ENCODE results near the gene FCHO1. TPM values are rescaled to one million over a fixed set of nuclear protein-coding genes. Genes with fewer than 3 reads are reported as not detected.

FCHO1 gene
- total RNA-seq, 4 donors from 2014 or later = 2.3 to 41.3 (median 5.3) TPM

DNA sequence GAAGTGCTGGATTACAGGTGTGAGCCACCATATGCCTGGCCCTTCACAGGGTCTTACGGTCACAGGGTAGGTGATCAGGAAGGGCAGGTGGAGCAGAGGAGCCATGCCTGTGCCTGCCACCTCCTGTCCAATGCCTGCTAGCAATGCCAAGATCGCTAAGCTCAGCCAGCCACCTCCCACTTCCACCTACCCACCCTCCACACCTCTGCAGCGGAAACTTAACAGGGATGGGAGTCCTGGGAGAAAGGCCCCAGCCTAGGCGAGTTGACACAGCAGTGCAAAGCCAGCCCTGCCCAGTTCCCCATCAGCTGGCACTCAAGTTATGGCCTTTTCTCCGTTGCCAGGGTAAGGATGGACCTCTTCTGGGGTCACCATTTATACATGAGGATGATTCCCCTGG lies 15.9 kb upstream of the FCHO1 start:
- H3K36me3 ChIP-seq = peaks cover 0 to 63% (median 0%) of the 10 kb centered on the region in 3 donors
- H3K9me3 ChIP-seq = no peaks in the 10 kb centered on the region

DNA sequence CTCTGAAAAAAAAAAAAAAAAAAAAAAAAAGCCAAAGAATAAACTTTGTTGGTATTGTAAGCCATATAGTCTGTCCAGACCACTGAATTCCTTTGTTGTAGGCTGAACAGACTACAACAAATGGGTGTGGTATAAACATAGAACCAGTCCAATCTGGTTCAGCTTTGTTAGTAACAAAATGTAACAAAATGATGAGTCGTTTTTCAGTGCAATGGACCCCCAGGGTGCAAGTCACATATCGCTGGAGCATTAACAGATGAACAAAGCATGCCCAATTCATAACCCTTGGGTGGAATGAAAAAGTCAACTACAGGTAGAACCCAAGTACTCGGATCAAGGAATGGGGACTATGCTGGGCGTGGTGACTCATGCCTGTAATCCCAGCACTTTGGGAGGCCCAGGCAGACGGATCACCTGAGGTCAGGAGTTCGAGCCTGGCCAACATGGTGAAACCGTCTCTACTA lies 13.6 kb upstream of the FCHO1 start:
- DNase-seq = no peak
- Histone ChIP-seq H3K27me3 (no peaks in the 10 kb centered on the region), H3K27ac (no peak overlapping the region), H3K9me3 (no peaks in the 10 kb centered on the region), H3K4me3 (no peak overlapping the region), H3K36me3 (peaks cover 0 to 42% (median 0%) of the 10 kb centered on the region in 3 donors), H3K4me1 (peaks cover 0 to 11% (median 0%) of the 10 kb centered on the region in 4 donors)
- TF ChIP-seq, protein P1, sequence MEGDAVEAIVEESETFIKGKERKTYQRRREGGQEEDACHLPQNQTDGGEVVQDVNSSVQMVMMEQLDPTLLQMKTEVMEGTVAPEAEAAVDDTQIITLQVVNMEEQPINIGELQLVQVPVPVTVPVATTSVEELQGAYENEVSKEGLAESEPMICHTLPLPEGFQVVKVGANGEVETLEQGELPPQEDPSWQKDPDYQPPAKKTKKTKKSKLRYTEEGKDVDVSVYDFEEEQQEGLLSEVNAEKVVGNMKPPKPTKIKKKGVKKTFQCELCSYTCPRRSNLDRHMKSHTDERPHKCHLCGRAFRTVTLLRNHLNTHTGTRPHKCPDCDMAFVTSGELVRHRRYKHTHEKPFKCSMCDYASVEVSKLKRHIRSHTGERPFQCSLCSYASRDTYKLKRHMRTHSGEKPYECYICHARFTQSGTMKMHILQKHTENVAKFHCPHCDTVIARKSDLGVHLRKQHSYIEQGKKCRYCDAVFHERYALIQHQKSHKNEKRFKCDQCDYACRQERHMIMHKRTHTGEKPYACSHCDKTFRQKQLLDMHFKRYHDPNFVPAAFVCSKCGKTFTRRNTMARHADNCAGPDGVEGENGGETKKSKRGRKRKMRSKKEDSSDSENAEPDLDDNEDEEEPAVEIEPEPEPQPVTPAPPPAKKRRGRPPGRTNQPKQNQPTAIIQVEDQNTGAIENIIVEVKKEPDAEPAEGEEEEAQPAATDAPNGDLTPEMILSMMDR (IDR thresholded peaks at IDR 0.05) = no peak
- no peak for TF ChIP-seq POLR2A (IDR thresholded peaks at IDR 0.05)

More for the DNA sequence above, 15.9 kb upstream of the FCHO1 start:
- H3K4me3 ChIP-seq = no peak overlapping the region
- no peak for TF ChIP-seq POLR2A (IDR thresholded peaks at IDR 0.05)
- TF ChIP-seq, protein P1 (IDR thresholded peaks at IDR 0.05) = no peak
- no peaks in the 10 kb centered on the region for H3K27me3 ChIP-seq
- peaks cover 0 to 11% (median 0%) of the 10 kb centered on the region in 4 donors for H3K4me1 ChIP-seq
- no peak overlapping the region for H3K27ac ChIP-seq
- DNase-seq = no peak

DNA sequence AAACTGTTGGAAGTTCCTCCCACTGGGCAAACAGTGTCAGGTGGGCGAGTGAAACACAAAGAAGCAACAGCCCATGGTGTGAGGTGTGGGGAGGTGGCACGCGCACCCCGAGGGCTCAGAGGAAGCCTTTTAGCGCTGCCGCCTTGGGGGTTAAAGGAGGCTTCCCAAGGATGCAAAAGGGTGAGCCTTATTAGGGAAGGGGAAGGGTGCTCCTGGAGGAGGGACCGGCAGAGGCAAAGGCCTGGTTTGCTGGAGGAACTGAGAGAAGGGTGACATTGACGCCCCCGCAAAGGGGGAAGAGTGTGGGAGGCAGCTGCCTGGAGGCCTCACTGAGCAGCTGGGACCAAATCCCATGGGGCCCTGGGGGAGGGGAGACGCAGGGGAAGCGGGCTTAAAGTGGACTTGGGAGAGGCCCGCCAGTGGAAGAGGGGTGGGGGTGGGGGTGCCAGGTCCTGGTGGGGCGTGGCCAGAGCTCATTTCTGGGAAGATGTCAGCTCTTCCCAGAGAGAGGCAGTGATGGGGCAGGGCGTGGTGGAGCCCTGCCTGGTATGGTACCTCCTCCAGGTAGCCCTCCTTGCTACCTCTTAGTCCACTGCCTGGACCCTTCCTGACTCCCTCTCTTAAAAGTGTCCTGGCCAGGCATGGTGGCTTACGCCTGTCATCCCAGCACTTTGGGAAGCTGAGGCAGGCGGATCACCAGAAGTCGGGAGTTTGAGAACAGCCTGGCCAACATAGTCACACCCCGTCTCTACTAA lies 12.0 kb upstream of the FCHO1 start:
- peak overlapping the region in 1 of 4 donors; percentile 57 for H3K27ac ChIP-seq
- no peak overlapping the region for H3K4me3 ChIP-seq
- peaks cover 0 to 11% (median 0%) of the 10 kb centered on the region in 4 donors for H3K4me1 ChIP-seq
- H3K36me3 ChIP-seq = peaks cover 0 to 27% (median 0%) of the 10 kb centered on the region in 3 donors
- H3K9me3 ChIP-seq = no peaks in the 10 kb centered on the region
- no peak for TF ChIP-seq POLR2A (IDR thresholded peaks at IDR 0.05)
- TF ChIP-seq, protein P1 (IDR thresholded peaks at IDR 0.05) = no peak
- H3K27me3 ChIP-seq = no peaks in the 10 kb centered on the region
- DNase-seq = peak in 2 of 3 donors; percentile 86 to 87

DNA sequence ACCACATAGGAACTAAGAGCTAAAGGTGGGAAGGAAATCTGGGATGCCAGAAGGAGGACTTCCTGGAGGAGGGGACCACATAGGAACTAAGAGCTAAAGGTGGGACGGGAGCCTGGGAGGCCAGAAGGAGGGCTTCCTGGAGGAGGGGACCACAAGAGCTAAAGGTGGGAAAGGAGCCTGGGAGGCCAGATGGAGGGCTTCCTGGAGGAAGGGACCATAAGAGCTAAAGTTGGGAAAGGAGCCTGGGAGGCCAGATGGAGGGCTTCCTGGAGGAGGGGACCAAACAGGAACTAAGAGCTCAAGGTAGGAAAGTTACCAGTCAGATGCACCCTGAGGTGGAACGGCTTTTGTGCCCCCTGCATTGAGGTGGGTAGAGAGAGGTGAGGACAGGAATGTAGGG lies 9.8 kb upstream of the FCHO1 start:
- Histone ChIP-seq H3K36me3 (peaks cover 0 to 5% (median 0%) of the 10 kb centered on the region in 3 donors), H3K4me1 (peaks cover 0 to 11% (median 0%) of the 10 kb centered on the region in 4 donors), H3K27ac (no peak overlapping the region), H3K9me3 (no peaks in the 10 kb centered on the region), H3K4me3 (no peak overlapping the region), H3K27me3 (no peaks in the 10 kb centered on the region)
- no peak for DNase-seq
- TF ChIP-seq, protein P1 (IDR thresholded peaks at IDR 0.05) = no peak
- TF ChIP-seq POLR2A (IDR thresholded peaks at IDR 0.05) = no peak

DNA sequence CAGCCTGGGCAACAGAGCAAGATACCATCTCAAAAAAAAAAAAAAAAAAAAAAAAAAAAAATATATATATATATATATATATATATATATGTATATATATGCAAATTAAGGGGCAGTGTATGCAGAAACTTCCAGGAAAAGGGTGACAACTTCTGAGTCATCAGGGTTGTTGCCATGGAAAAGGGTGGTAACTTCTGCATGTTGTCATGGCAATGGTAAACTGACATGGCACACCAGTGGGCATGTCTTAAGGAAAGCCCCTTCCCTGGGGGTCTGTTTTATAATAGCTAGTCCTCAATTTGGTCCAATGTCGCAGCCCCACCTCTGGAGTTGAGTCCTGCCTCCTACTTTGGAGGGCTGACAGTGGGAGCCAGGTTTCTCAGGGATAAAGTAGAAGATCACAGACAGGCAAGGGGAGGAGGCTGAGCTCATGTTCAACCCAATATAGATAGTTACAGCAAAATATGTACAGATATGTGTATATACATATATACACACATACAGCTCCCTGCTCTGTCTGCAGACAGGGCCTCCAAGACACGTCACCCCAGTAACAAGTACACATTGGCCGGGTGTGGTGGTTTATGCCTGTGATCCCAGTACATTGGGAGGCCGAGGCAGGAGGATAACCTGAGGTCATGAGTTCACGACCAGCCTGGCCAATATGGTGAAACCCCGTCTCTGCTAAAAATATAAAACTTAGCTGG lies 7.2 kb upstream of the FCHO1 start:
- Histone ChIP-seq H3K27ac (no peak overlapping the region), H3K27me3 (no peaks in the 10 kb centered on the region), H3K36me3 (no peaks in the 10 kb centered on the region), H3K4me3 (no peak overlapping the region), H3K4me1 (peaks cover 0 to 20% (median 3%) of the 10 kb centered on the region in 4 donors), H3K9me3 (no peaks in the 10 kb centered on the region)
- DNase-seq = no peak
- TF ChIP-seq, protein P1 (IDR thresholded peaks at IDR 0.05) = no peak
- no peak for TF ChIP-seq POLR2A (IDR thresholded peaks at IDR 0.05)

All from Peyer's patch (tissue), 4 donors.